GM19372 (cell line): ENCODE data around the gene PSG3.
"Not testable (repeated sequence)": the region's sequence is repeated elsewhere in the genome, so short reads cannot be mapped to it uniquely, and the experiment has no call there.

Experiments
- ATAC-seq: cut with Tn5 transposase; IDR thresholded peaks from one replicate; pipeline ENCODE4 v1.9.1; 2021; ENCODE audit warnings: mild to moderate bottlenecking, low read depth, moderate library complexity; ENCODE audit not compliant: unreplicated experiment

The PSG3 gene

DNA sequence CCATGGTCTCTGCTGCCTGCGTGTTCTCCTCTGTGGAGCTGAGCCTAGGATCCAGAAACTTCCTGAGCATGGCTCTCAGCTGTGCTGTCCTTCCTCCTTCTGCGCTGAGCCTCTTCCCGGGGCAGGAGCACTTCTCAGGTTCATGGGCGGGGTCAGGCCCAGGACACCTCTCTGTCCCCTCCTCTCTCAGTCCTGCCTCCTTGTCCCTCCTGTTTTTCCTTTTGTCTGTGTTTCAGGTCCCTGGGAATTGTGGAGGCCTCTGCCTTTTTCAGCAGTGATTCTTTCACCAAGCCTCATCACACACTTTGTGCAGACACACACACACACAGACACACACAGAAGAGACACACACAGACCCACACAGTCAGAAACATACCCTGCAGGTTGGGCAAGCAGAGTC lies at the start of gene PSG3:
Gene PSG3 (minus strand): TSS at position 101 of the 400 bp plus-strand sequence. CDS start 97 bp downstream, at position 4.
- ATAC-seq = not testable (repeated sequence)

DNA sequence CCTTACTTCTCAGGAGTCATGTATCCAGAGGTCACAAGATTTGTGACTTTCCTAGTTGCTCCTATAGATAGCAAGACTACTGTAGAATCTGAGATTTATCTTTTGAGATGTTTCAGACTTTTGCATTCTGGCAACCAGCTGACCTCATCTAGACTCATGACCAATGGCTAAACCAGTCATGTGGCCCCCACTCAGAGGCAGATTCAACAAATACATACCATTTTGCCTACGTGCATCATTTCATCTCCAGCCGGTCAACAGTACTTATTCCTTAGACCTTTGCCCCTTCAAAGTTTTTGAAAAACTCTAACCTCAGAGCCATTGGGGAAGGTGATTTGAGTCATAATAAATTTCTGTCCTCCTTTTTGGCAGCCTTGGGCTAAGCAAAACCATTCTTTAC lies 48.5 kb upstream of the PSG3 start:
- not testable (repeated sequence) for ATAC-seq

DNA sequence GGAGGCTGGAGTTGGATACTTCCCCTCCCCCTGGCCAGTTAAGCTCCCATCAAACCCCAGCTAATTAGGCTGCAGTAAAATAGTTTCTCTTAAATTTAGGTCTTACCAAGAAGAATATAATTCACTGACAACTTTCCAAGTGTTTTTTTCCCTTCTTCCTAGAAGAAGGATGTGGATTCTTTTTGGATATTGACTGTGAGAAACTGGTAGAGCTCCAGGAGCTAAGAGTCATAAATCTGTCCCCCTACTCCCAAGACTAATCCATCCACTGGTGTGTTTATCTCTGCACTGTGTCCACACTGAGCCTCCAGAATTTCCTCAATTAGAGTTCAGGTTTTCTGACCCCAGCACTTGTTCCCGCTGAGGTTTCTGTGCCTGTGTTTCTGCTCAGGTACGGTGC lies 47.5 kb upstream of the PSG3 start:
- ATAC-seq = not testable (repeated sequence)

DNA sequence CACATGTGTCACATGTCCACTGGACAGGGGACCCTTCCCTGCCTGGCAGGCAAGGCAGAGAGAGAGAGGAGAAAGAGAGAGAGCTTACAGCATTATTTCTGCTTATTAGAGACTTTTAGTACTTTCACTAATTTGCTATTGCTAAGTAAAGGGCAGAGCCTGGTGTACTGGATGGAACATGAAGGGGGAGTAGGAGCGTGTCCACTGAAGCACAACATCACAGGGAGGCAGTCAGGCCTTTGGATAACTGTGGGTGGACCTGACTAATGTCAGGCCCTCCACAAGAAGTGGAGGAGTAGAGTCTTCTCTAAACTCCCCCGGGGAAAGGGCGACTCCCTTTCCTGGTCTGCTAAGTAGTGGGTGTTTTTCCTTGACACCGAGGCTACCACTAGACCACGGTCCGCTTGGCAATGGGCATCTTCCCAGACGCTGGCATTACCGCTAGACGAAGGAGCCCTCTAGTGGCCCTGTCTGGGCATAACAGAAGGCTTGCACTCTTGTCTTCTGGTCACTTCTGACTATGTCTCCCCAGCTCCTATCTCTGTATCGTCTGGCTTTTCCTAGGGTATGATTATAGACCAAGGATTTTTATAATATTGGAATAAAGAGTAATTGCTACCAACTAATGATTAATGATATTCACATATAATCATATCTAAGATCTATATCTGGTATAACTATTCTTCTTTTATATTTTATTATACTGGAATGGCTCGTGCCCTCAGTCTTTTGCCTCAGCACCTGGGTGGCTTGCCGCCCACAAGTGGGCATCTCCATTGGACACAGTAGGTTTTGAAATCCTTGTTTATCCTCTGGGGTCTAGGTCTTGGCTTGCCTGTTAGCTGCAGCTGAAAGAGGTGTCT lies 36.7 kb upstream of the PSG3 start:
- not testable (repeated sequence) for ATAC-seq

DNA sequence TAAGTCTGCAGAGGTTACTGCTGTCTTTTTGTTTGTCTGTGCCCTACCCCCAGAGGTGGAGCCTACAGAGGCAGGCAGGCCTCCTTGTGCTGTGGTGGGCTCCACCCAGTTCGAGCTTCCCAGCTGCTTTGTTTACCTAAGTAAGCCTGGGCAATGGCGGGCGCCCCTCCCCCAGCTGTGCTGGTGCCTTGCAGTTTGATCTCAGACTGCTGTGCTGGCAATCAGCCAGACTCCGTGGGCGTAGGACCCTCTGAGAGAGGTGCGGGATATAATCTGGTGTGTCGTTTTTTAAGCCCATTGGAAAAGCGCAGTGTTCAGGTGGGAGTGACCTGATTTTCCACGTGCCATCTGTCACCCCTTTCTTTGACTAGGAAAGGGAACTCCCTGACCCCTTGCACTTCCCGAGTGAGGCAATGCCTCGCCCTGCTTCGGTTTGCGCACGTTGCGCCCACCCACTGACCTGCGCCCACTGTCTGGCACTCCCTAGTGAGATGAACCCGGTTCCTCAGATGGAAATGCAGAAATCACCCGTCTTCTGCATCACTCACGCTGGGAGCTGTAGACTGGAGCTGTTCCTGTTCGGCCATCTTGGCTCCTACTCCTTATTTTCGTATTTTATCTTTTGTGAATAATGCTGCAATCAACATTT lies 34.4 kb upstream of the PSG3 start:
- not testable (repeated sequence) for ATAC-seq

GRCh38 chr19:42767319-42767718 lies 27.0 kb upstream of the PSG3 start:
- ATAC-seq = not testable (repeated sequence)

DNA sequence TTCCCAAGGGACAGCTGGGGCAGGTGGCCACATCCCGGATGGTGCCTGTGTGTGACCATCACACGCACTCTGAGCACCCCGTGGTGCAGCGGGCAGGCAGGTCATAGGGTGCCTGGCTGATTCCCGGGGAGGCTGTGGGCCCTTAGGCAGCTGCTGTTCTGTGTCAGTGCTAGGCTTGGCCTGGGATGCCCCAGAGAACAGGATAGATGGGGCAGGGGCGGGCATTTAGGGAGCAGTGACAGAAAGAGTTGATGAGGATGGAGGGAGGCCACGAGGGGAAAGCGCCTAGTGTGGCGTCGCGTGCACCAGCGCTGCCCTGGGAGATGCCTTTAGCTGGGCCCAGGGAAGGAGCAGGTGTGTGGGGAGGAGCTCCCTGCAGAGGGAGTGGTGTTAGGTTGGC lies 26.6 kb upstream of the PSG3 start:
- not testable (repeated sequence) for ATAC-seq

DNA sequence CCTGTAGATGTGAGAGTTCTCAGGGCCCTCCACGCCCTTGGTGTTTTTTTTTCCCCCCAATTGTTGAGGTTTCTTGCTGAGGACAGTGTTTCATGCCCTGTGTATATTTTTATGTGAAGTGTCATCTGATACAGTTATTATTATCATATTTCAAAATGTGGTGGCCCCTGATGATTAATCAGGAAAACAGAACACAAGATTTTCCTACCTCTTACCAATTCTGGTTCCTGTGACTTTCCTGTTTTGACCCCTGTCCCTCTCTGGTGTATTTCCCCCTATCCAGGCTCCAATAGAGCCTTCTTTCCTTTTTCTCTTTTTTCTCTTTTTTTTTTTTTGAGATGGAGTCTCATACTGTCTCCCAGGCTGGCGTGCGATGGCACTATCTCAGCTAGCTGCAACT lies 24.6 kb upstream of the PSG3 start:
- ATAC-seq = no peak

DNA sequence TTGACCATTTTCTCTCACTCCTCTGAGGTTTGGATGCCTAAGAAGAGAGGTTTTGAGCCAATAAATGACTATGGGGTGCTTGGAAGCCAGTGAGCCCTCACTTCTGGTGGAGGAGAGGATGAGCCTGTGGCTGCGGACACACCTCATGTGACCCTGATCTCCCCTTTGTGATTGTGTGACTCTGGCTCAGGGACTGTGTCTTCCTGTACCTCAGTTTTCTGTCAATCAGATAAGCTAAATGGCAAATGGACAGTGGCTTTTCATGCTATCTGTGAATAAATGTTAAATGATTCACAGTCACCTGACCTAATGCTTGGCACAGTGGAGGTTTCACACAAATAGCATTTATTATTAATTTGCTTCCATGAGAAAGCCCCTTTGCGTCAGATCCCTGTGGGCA lies 22.5 kb upstream of the PSG3 start:
- no peak for ATAC-seq

DNA sequence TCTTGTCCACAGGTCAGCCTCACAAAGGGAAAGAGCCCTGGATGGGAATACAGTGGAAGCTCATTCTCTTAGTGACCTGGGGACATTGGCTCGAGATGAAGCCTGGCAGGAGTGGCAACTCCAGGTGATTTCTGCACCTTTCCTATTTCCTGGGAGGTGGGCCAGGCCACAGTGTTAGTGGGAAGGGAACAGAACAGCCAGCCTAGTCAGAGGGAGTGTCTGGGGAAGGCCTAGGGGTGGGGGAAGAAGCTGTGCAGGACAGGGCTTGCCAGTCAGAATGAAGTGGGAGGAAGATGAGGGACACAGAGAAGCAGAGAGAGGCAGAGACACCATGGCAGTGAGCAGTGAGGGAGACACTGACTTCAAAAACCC lies 21.6 kb upstream of the PSG3 start:
- not testable (repeated sequence) for ATAC-seq

- ATAC-seq = not testable (repeated sequence)
These were observed 21.0 kb upstream of the PSG3 start for GRCh38 chr19:42760954-42761923.

GRCh38 chr19:42758667-42759066 lies 18.4 kb upstream of the PSG3 start:
- not testable (repeated sequence) for ATAC-seq

- not testable (repeated sequence) for ATAC-seq
These were observed 12.0 kb upstream of the PSG3 start for GRCh38 chr19:42752246-42752645.

GRCh38 chr19:42741726-42742607 lies 1.7 kb upstream of the PSG3 start:
- ATAC-seq = not testable (repeated sequence)

DNA sequence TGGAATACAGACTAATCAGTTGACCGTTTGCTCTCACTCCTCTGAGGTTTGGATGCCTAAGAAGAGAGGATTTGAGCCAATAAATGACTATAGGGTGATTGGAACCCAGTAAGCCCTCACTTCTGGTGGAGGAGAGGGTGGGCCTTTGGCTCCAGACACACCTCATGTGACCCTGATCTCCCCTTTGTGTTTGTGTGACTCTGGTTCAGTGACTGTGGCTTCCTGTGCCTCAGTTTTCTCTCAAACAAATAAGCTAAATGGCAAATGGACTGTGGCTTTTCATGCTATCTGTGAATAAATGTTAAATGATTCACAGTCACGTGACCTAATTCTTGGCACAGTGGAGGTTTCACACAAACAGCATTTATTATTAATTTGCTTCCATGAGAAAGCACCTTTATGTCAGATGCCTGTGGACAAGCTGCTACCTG lies 2.7 kb downstream of the PSG3 start:
- ATAC-seq = not testable (repeated sequence)

GRCh38 chr19:42728341-42728740 lies 11.9 kb downstream of the PSG3 start:
- not testable (repeated sequence) for ATAC-seq

DNA sequence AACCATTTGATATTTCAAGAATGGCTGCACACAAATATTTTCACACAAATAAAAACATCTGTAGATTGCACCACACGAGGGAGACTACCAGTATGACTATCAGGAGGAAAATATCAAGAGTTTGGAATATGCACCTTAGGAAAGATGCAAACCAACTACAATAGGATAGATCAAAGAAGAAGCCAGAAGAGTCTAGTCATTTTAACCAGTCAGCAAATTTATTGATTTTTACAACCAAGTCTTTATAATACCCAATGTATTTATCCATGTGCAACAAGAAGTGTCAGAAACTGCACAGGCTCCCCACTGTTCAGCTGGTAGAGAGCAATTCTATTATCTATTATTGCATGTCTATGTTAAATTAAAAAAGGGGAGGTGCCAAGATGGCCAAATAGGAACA lies 26.3 kb downstream of the PSG3 start:
- ATAC-seq = not testable (repeated sequence)

DNA sequence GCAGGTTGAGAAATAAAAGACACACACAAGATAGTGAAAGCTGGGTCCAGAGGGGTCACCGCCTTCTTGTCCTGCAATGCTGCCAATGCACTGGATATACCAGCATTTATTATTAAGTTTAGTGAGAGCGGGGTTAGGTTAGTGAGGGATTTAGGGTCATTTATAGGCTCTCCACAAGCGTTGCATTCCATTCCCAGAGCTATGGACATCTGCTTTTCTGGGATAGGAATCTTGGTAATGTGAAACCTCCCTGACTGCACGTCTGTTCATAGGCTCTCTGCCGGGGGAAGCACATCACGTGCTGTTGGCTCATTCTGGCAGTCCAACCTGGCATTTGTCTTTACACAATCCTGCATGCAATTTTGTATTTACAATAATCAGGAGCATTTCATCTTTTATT lies 27.5 kb downstream of the PSG3 start:
- ATAC-seq = not testable (repeated sequence)

DNA sequence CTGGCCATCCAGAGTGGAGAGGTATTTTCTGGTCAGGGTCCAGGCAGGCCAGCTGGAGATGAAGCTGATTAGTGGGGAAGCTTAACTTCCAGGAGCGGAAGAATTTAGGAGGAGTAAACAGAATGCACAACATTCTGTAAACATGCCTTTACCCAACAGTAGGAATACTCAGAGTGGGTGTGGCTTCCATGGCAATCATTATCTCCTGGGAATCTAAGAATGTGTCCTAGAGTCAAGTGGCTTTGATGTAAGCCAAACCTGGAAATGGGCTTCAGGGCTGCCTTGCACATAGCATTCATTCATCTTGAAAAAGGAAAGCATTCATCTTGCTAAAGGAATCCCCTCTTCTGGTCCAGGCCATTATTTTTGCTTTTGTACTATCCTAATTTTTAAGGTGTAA lies 29.3 kb downstream of the PSG3 start:
- ATAC-seq = not testable (repeated sequence)

- ATAC-seq = no peak
These were observed 42.4 kb downstream of the PSG3 start for GRCh38 chr19:42697884-42698283.
